Camera-type eye (tissue), 1 donor: ENCODE data around the gene JAM2. TPM values are rescaled to one million over a fixed set of nuclear protein-coding genes. Genes with fewer than 3 reads are reported as not detected.

Experiments
- total RNA-seq: library from RNA; depleted of rRNA; stranded (reverse); fragments of >200 nt; gene quantifications from one replicate; pipeline ENCODE4 v1.2.3, GENCODE V29; 2014

Gene JAM2
- 55.3 TPM for total RNA-seq

GRCh38 chr21:25638660-25639550 lies at the start of gene JAM2:
Gene JAM2, plus strand, starts transcription at chr21:25639258. Its CDS starts 564 bp downstream, at chr21:25639822.

GRCh38 chr21:25607151-25608043 lies 31.7 kb upstream of the JAM2 start, which contains the start of gene MRPL39:
Gene MRPL39, minus strand, starts transcription at chr21:25607481. Its CDS starts 6 bp downstream, at chr21:25607475.

GRCh38 chr21:25734904-25735645 lies 96.0 kb downstream of the JAM2 start, which contains the start of the genes ATP5PF and GABPA:
Gene ATP5PF, minus strand, starts transcription at chr21:25734904. Its CDS starts 5,110 bp downstream, at chr21:25729794.
Gene GABPA, plus strand, starts transcription at chr21:25734972. Its CDS starts 6,627 bp downstream, at chr21:25741599.

Other genes starting within 250 kb of the JAM2 start
- gene MRPL39, start 31.8 kb upstream of the JAM2 start, total RNA-seq, result 27.9 TPM
- 91.4 TPM for gene ATP5PF, start 95.6 kb downstream of the JAM2 start, total RNA-seq
- gene GABPA, start 95.7 kb downstream of the JAM2 start, total RNA-seq, result 70.9 TPM